HL-60 (cell line): Measurements from ENCODE around the gene PTPRT.

Source experiments
- DNase-seq, 2 experiments: peaks; one replicate each; pipeline ENCODE4 v3.0.0-alpha.2; 2010 to 2020; ENCODE audit warnings: low read depth in 1 of 2, low spot score in 1 of 2
- H3K27ac ChIP-seq: fragments of 250-450 bp; sonication (Bioruptor Pico); replicated peaks from 2 replicates; pipeline ENCODE4 v1.5.1; 2020; ENCODE audit warnings: mild to moderate bottlenecking, moderate library complexity
- H3K27me3 ChIP-seq: fragments of 250-450 bp; sonication (Bioruptor Pico); 2 replicates; pipeline ENCODE4 v1.5.1; 2021; ENCODE audit warnings: mild to moderate bottlenecking, moderate library complexity; ENCODE audit not compliant: insufficient read depth, poor library complexity, severe bottlenecking
- H3K4me3 ChIP-seq: replicated peaks from 2 replicates; pipeline ENCODE4 v1.5.1; 2011; ENCODE audit warnings: mild to moderate bottlenecking, control low read depth, low read length; ENCODE audit not compliant: insufficient read depth
- GABPA ChIP-seq: IDR thresholded peaks from 2 replicates; pipeline ENCODE4 v1.6.1; 2012; ENCODE audit warnings: low read depth
- POLR2AphosphoS5 ChIP-seq: IDR thresholded peaks from 2 replicates; pipeline ENCODE4 v1.6.1; 2012; ENCODE audit warnings: low read depth
- REST ChIP-seq: IDR thresholded peaks from 2 replicates; pipeline ENCODE4 v1.6.1; 2012; ENCODE audit warnings: low read depth; ENCODE audit not compliant: insufficient replicate concordance
- SPI1 ChIP-seq: IDR thresholded peaks from 2 replicates; pipeline ENCODE4 v1.6.1; 2012; ENCODE audit warnings: low read depth, mild to moderate bottlenecking, borderline replicate concordance
- TF ChIP-seq, protein P1 (sequence below): IDR thresholded peaks from one replicate; pipeline ENCODE4 v1.5.1; 2011; ENCODE audit warnings: low read length, control low read depth, inconsistent platforms; ENCODE audit not compliant: insufficient read depth

PTPRT gene

DNA sequence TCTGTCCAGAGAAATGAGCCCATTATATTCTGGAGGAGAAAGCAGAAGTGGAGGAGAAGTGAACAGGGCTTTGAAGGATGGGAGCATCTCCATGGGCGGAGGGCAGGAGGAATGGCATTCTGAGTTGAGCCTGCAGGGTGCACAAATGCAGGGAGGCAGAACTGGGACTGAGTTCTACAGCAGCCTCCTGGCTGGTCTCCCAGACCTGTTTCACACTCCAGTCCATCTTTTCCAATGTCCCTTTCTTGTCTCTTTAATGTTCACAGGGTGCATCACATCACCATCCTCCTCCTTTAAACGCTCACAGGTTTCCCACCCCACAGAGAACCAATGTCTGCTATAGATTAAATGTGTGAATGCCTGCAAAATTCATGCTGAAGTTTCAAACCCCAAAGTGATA lies 302.9 kb downstream of the PTPRT start:
- H3K27ac ChIP-seq: no peak overlapping the region
- no peaks in the 10 kb centered on the region for H3K27me3 ChIP-seq
- no peak for DNase-seq
- H3K4me3 ChIP-seq: no peak overlapping the region
- TF ChIP-seq POLR2AphosphoS5 (no peak), SPI1 (no peak), REST (no peak), GABPA (no peak)
- TF ChIP-seq, protein P1, sequence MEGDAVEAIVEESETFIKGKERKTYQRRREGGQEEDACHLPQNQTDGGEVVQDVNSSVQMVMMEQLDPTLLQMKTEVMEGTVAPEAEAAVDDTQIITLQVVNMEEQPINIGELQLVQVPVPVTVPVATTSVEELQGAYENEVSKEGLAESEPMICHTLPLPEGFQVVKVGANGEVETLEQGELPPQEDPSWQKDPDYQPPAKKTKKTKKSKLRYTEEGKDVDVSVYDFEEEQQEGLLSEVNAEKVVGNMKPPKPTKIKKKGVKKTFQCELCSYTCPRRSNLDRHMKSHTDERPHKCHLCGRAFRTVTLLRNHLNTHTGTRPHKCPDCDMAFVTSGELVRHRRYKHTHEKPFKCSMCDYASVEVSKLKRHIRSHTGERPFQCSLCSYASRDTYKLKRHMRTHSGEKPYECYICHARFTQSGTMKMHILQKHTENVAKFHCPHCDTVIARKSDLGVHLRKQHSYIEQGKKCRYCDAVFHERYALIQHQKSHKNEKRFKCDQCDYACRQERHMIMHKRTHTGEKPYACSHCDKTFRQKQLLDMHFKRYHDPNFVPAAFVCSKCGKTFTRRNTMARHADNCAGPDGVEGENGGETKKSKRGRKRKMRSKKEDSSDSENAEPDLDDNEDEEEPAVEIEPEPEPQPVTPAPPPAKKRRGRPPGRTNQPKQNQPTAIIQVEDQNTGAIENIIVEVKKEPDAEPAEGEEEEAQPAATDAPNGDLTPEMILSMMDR: no peak

- Histone ChIP-seq H3K27me3 (no peaks in the 10 kb centered on the region), H3K27ac (no peak overlapping the region), H3K4me3 (no peak overlapping the region)
- TF ChIP-seq, protein P1: no peak
- TF ChIP-seq POLR2AphosphoS5 (no peak), REST (no peak), GABPA (no peak), SPI1 (no peak)
- DNase-seq: no peak
Observed at GRCh38 chr20:42886046-42886445, 303.7 kb downstream of the PTPRT start.

DNA sequence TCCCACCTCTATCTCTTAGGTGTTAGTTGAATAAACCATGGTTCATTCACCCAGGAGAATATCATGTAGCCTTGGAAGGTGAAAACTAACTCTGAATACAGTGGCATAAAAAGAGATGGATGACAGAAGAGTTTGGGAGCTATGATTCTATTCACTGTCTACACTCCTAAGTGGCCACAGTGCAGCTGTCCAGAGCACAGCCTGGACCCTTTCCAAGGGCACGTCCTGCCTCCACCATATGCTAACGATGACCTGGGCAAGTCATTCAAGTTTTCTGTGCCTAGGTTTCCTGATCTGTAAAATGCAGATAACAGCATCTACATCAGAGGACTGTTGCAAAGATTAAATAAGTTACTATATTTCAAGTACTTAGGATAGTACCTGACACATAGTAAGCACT lies 314.1 kb downstream of the PTPRT start:
- Histone ChIP-seq H3K4me3 (no peak overlapping the region), H3K27me3 (no peaks in the 10 kb centered on the region), H3K27ac (no peak overlapping the region)
- no peak for TF ChIP-seq GABPA
- TF ChIP-seq, protein P1: no peak
- TF ChIP-seq POLR2AphosphoS5: no peak
- no peak for TF ChIP-seq SPI1
- no peak for TF ChIP-seq REST
- DNase-seq: no peak
